ENCODE measurements around the gene PAGR1.
"Not testable (repeated sequence)": the region's sequence is repeated elsewhere in the genome, so short reads cannot be mapped to it uniquely, and the experiment has no call there.

Gene PAGR1

GRCh38 chr16:29793153-29793552 lies 22.8 kb upstream of the PAGR1 start:
- DNase-seq = not testable (repeated sequence)

- DNase-seq = no peak
Observed at GRCh38 chr16:29794231-29794710, 21.7 kb upstream of the PAGR1 start.

GRCh38 chr16:29802416-29802935 lies 13.5 kb upstream of the PAGR1 start:
- no peak for DNase-seq

GRCh38 chr16:29804020-29804419 lies 11.9 kb upstream of the PAGR1 start:
- DNase-seq = no peak

- DNase-seq = no peak
Observed at GRCh38 chr16:29804455-29805231, 11.3 kb upstream of the PAGR1 start.

- DNase-seq = peak; percentile 95 to 99 (median 98)
Observed at GRCh38 chr16:29805232-29806098, 10.5 kb upstream of the PAGR1 start.

- peak in 3 of 5 experiments; percentile 55 to 74 (median 69) for DNase-seq
Observed at GRCh38 chr16:29806099-29806579, 9.8 kb upstream of the PAGR1 start, which contains the start of gene MAZ. TSS of gene MAZ (plus strand) at chr16:29806529. CDS start at chr16:29806702, 173 bp downstream.

- DNase-seq = peak in 2 of 5 experiments; percentile 48 to 81
Observed at GRCh38 chr16:29806641-29807425, 9.1 kb upstream of the PAGR1 start.

GRCh38 chr16:29807426-29808218 lies 8.3 kb upstream of the PAGR1 start:
- DNase-seq = peak; percentile 63 to 97 (median 83)

- peak in 2 of 5 experiments; percentile 27 to 67 for DNase-seq
Observed at GRCh38 chr16:29808219-29808900, 7.6 kb upstream of the PAGR1 start.

GRCh38 chr16:29809031-29809747 lies 6.8 kb upstream of the PAGR1 start:
- DNase-seq = no peak

GRCh38 chr16:29809850-29810698 lies 5.9 kb upstream of the PAGR1 start:
- peak in 3 of 5 experiments; percentile 53 to 78 (median 69) for DNase-seq

GRCh38 chr16:29810699-29811169 lies 5.2 kb upstream of the PAGR1 start:
- DNase-seq = no peak

- DNase-seq = peak in 4 of 5 experiments; percentile 57 to 81 (median 68)
Observed at GRCh38 chr16:29811170-29811895, 4.6 kb upstream of the PAGR1 start.

- DNase-seq = peak in 2 of 5 experiments; percentile 29 to 50
Observed at GRCh38 chr16:29811896-29812665, 3.9 kb upstream of the PAGR1 start, which contains the start of gene PRRT2. TSS of gene PRRT2 (plus strand) at chr16:29812193. CDS start at chr16:29813055, 862 bp downstream.

- no peak for DNase-seq
Observed at GRCh38 chr16:29812754-29813643, 3.0 kb upstream of the PAGR1 start.
